PC-3 (cell line): ENCODE results near the gene LMO2. TPM values are rescaled to one million over a fixed set of nuclear protein-coding genes. Genes with fewer than 3 reads are reported as not detected.

ENCODE experiments used
- ATAC-seq: fragments of 200-7000 bp; cut with Tn5 transposase; 2 replicates; pipeline ENCODE4 v1.9.1; 2020; ENCODE audit warnings: mild to moderate bottlenecking, moderate library complexity
- BruUV-seq: library from RNA; stranded (reverse); fragments of 400-500 nt; replicated peaks from 2 replicates; lab custom pipeline; 2021; lab: Mats Ljungman, UMichigan
- CTCF ChIA-PET: fragments of 300-600 bp; sonication (Branson Sonifier 250); formaldehyde crosslinking; loops from one replicate; lab custom pipeline; 2022; ENCODE audit warnings: antibody characterized with exemption; lab: Charles Lee
- POLR2A ChIA-PET: fragments of 300-600 bp; sonication (Branson Sonifier 250); formaldehyde crosslinking; loops from one replicate; lab custom pipeline; 2022; ENCODE audit warnings: antibody characterized with exemption; ENCODE audit not compliant: unreplicated experiment; lab: Charles Lee
- DNase-seq: peaks from one replicate; pipeline ENCODE4 v3.0.0-alpha.2; 2015
- H2AFZ ChIP-seq: fragments of 300-600 bp; sonication (generic); 2 replicates; pipeline ENCODE4 v1.6.0; 2016; ENCODE audit warnings: antibody characterized with exemption, low read length
- H3F3A ChIP-seq: fragments of 300-600 bp; sonication (generic); one replicate; pipeline ENCODE4 v1.6.0; 2017; ENCODE audit warnings: antibody characterized with exemption, low read length, control low read depth, mild to moderate bottlenecking; ENCODE audit not compliant: unreplicated experiment
- H3K27ac ChIP-seq: fragments of 300-600 bp; sonication (generic); 2 replicates; pipeline ENCODE4 v1.5.1; 2016; ENCODE audit warnings: mild to moderate bottlenecking, low read length
- H3K27me3 ChIP-seq: fragments of 300-600 bp; sonication (generic); 2 replicates; pipeline ENCODE4 v1.6.1; 2016; ENCODE audit warnings: low read length, mixed read lengths
- H3K36me3 ChIP-seq: fragments of 300-600 bp; sonication (generic); 2 replicates; pipeline ENCODE4 v1.6.1; 2016; ENCODE audit warnings: low read depth, mixed run types, low read length, mixed read lengths
- H3K4me1 ChIP-seq: fragments of 300-600 bp; sonication (generic); 2 replicates; pipeline ENCODE4 v1.5.1; 2016; ENCODE audit warnings: low read length; ENCODE audit not compliant: insufficient read depth
- H3K4me2 ChIP-seq: fragments of 300-600 bp; sonication (generic); 2 replicates; pipeline ENCODE4 v1.6.0; 2016; ENCODE audit warnings: low read length
- H3K4me3 ChIP-seq: fragments of 300-600 bp; sonication (generic); 2 replicates; pipeline ENCODE4 v1.5.1; 2016; ENCODE audit warnings: mild to moderate bottlenecking, low read length, mixed read lengths
- H3K79me2 ChIP-seq: fragments of 300-600 bp; sonication (generic); 2 replicates; pipeline ENCODE4 v1.6.1; 2017; ENCODE audit warnings: low read length, mixed read lengths
- H3K9ac ChIP-seq: fragments of 300-600 bp; sonication (generic); 2 replicates; pipeline ENCODE4 v1.6.0; 2016; ENCODE audit warnings: mild to moderate bottlenecking, low read length
- H3K9me2 ChIP-seq: fragments of 300-600 bp; sonication (generic); replicated peaks from 2 replicates; pipeline ENCODE4 v1.6.1; 2016; ENCODE audit warnings: mixed run types, low read length, mixed read lengths
- H3K9me3 ChIP-seq: fragments of 300-600 bp; sonication (generic); 2 replicates; pipeline ENCODE4 v1.6.1; 2016; ENCODE audit warnings: low read length, mixed read lengths
- H4K20me1 ChIP-seq: fragments of 300-600 bp; sonication (generic); 2 replicates; pipeline ENCODE4 v1.6.1; 2016; ENCODE audit warnings: low read length, mixed read lengths
- CTCF ChIP-seq: fragments of 300-600 bp; sonication (generic); conservative IDR thresholded peaks from 2 replicates; pipeline ENCODE4 v1.5.1; 2017; ENCODE audit warnings: antibody characterized with exemption, low read depth, mild to moderate bottlenecking, low read length
- EZH2 ChIP-seq: fragments of 300-600 bp; sonication (generic); IDR thresholded peaks from one replicate; pipeline ENCODE4 v1.6.1; 2017; ENCODE audit warnings: antibody characterized with exemption, mild to moderate bottlenecking, low read length; ENCODE audit not compliant: unreplicated experiment
- EZH2phosphoT487 ChIP-seq: fragments of 300-600 bp; sonication (generic); IDR thresholded peaks from 2 replicates; pipeline ENCODE4 v1.6.1; 2018; ENCODE audit warnings: mild to moderate bottlenecking, antibody characterized with exemption, low read length, borderline replicate concordance
- intact Hi-C: fragments of 100-400 bp; cut with micrococcal nuclease; formaldehyde crosslinking; loops from 2 replicates; pipeline ENCODE4 v1.9.0; 2023
- total RNA-seq: library from RNA; depleted of rRNA; stranded (reverse); fragments of >200 nt; gene quantifications from 2 replicates; pipeline ENCODE4 v1.2.3, GENCODE V29; 2014

LMO2 gene
- total RNA-seq, 1 experiment from 2014 or later: 0.51 TPM

GRCh38 chr11:33900159-33900840 lies 8.4 kb upstream of the LMO2 start:
- ATAC-seq (no peak), DNase-seq (no peak)
- Histone ChIP-seq H3K9me2 (no peaks in the 10 kb centered on the region), H2AFZ (no peak overlapping the region), H4K20me1 (no peaks in the 10 kb centered on the region), H3K27ac (no peak overlapping the region), H3K27me3 (peaks cover 26% of the 10 kb centered on the region), H3K4me2 (no peak overlapping the region), H3F3A (no peaks in the 10 kb centered on the region), H3K79me2 (no peaks in the 10 kb centered on the region), H3K4me1 (peaks cover 8% of the 10 kb centered on the region; the same call in 1 of the 2 replicates), H3K9ac (no peak overlapping the region), H3K36me3 (no peaks in the 10 kb centered on the region), H3K9me3 (no peaks in the 10 kb centered on the region), H3K4me3 (no peak overlapping the region)
- TF ChIP-seq CTCF: no peak
- no peak for TF ChIP-seq EZH2phosphoT487
- TF ChIP-seq EZH2: no peak
- POLR2A ChIA-PET: no interaction called here
- CTCF ChIA-PET: no interaction called here
- intact Hi-C loops: no loop called here
- no TSS peak for BruUV-seq

- CTCF ChIA-PET: interaction anchor here (0.7 kb wide), 1 partner anchor 441 kb away, joined by 3 read pairs; no protein-coding TSS in a partner anchor
- POLR2A ChIA-PET: no interaction called here
- no peak overlapping the region for H3K4me2 ChIP-seq
Measured at GRCh38 chr11:33899400-33900037, 7.6 kb upstream of the LMO2 start.

More at GRCh38 chr11:33899400-33900037, 7.6 kb upstream of the LMO2 start:
- Histone ChIP-seq H3K4me1 (peaks cover 8% of the 10 kb centered on the region; the same call in 1 of the 2 replicates), H3K27me3 (peaks cover 29% of the 10 kb centered on the region), H3K9me2 (no peaks in the 10 kb centered on the region), H4K20me1 (no peaks in the 10 kb centered on the region), H3K9me3 (no peaks in the 10 kb centered on the region), H3K9ac (no peak overlapping the region), H3F3A (no peaks in the 10 kb centered on the region), H3K79me2 (no peaks in the 10 kb centered on the region), H2AFZ (no peak overlapping the region), H3K27ac (no peak overlapping the region), H3K4me3 (no peak overlapping the region), H3K36me3 (no peaks in the 10 kb centered on the region)
- peak; percentile 96 for ATAC-seq
- intact Hi-C loops: no loop called here
- TF ChIP-seq EZH2 (no peak), EZH2phosphoT487 (no peak), CTCF (no peak)
- DNase-seq: peak; percentile 80
- no TSS peak for BruUV-seq
